ENCODE data around the gene MAP2K1. TPM values are rescaled to one million over a fixed set of nuclear protein-coding genes. Genes with fewer than 3 reads are reported as not detected.
A peak's percentile ranks its signal among the peaks of the same experiment; 100 is the strongest.

The MAP2K1 gene
- total RNA-seq, 6 experiments from 2014 or later = 25.7 to 68.8 (median 53.9) TPM

DNA sequence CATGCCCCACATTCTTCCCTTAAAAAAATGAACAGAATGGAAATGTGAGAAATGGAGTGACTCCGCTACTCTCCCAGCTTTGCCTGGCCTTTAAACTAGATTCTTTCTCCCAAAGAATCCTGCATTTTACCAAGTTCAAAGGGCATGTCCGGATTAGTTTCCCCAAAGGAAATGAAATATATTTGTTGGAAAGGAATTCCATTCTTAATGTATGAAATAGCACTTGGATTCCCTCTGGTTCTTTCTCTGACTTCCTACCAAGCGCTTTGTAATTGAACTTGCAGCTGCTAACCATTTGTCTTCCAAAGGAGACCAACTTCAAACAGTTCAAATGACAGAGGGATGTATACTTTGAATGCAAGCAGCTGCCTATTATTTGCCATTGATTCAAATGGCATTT, 18.9 kb downstream of the MAP2K1 start:
- intact Hi-C loops (cut with DNase I) = no loop called here
- peaks cover 0 to 38% (median 16%) of the 10 kb centered on the region in 4 donors for H3K4me1 ChIP-seq
- no peaks in the 10 kb centered on the region for H3K36me3 ChIP-seq
- no peaks in the 10 kb centered on the region for H3K9me3 ChIP-seq
- no peak overlapping the region for H3K4me3 ChIP-seq
- no peak for TF ChIP-seq CTCF (IDR thresholded peaks at IDR 0.05)
- TF ChIP-seq POLR2A (IDR thresholded peaks at IDR 0.05) = no peak
- no peaks in the 10 kb centered on the region for H3K27me3 ChIP-seq
- H3K27ac ChIP-seq = peak overlapping the region in 1 of 3 donors; percentile 29
- DNase-seq (no peak), ATAC-seq (no peak)
- WGBS (ENCODE audit: insufficient coverage, low coverage, low lambda C conversion rate, missing lambda C conversion rate) = 71% methylated on average over 3 of the region's 3 CpGs

- H3K9me3 ChIP-seq = no peaks in the 10 kb centered on the region
- no peak overlapping the region for H3K27ac ChIP-seq
- H3K4me1 ChIP-seq = peaks cover 0 to 43% (median 13%) of the 10 kb centered on the region in 4 donors
- H3K27me3 ChIP-seq = no peaks in the 10 kb centered on the region
- no peak for TF ChIP-seq CTCF (IDR thresholded peaks at IDR 0.05)
- TF ChIP-seq POLR2A (IDR thresholded peaks at IDR 0.05) = no peak
- H3K36me3 ChIP-seq = no peaks in the 10 kb centered on the region
- intact Hi-C loops (cut with DNase I) = no loop called here
- 100% methylated on average over 3 of the region's 4 CpGs for WGBS (ENCODE audit: insufficient coverage, low coverage, low lambda C conversion rate, missing lambda C conversion rate)
- H3K4me3 ChIP-seq = no peak overlapping the region
- DNase-seq (no peak), ATAC-seq (no peak)
Observed at GRCh38 chr15:66408254-66408653, 21.5 kb downstream of the MAP2K1 start.

DNA sequence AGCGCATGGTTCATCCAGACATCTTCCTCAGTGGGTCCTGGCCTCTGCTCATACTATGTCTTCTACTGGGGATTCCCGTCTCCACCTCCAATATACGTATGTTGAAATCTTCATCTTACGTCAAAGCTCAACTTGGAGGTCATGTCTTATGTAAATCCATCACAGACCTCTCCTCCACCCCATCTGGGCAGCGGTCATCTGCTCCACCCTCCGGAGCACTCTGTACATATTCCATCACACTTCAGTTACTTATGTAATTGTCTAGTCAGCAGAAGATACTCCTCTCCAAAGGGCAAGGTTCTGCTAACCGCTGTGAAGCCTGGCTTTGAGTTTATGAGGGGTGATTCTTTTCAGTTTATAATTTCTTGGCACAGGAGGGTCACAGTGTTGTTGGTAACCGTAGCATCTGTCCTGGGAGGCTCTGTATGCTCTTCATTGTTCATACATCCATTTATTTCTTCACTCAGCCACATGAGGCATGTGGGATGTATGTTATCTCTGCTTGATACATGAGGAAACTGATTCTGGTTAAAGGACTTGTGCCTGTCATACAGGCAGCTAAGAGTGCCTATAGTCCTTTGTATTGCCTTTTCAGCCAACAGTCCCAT, 22.1 kb downstream of the MAP2K1 start:
- H3K36me3 ChIP-seq = no peaks in the 10 kb centered on the region
- ATAC-seq = peak in 2 of 4 donors; percentile 8 to 30

GRCh38 chr15:66409565-66410108, 22.9 kb downstream of the MAP2K1 start:
- H3K27me3 ChIP-seq = no peaks in the 10 kb centered on the region
- TF ChIP-seq CTCF (IDR thresholded peaks at IDR 0.05) (no peak), POLR2A (IDR thresholded peaks at IDR 0.05) (no peak)
- DNase-seq = no peak
- H3K9me3 ChIP-seq = no peaks in the 10 kb centered on the region
- H3K4me1 ChIP-seq = peaks cover 0 to 29% (median 6%) of the 10 kb centered on the region in 4 donors
- intact Hi-C loops (cut with DNase I) = no loop called here
- ATAC-seq = no peak
- 85% methylated on average over 2 of the region's 3 CpGs for WGBS (ENCODE audit: insufficient coverage, low coverage, low lambda C conversion rate, missing lambda C conversion rate)
- H3K27ac ChIP-seq = no peak overlapping the region
- H3K36me3 ChIP-seq = no peaks in the 10 kb centered on the region
- no peak overlapping the region for H3K4me3 ChIP-seq

More for the DNA sequence above, 22.1 kb downstream of the MAP2K1 start:
- intact Hi-C loops (cut with DNase I) = no loop called here
- Histone ChIP-seq H3K27me3 (no peaks in the 10 kb centered on the region), H3K27ac (no peak overlapping the region), H3K4me1 (peaks cover 0 to 38% (median 10%) of the 10 kb centered on the region in 4 donors), H3K9me3 (no peaks in the 10 kb centered on the region), H3K4me3 (no peak overlapping the region)
- no peak for DNase-seq
- WGBS (ENCODE audit: insufficient coverage, low coverage, low lambda C conversion rate, missing lambda C conversion rate) = 67% methylated on average over 3 of the region's 8 CpGs
- TF ChIP-seq POLR2A (IDR thresholded peaks at IDR 0.05) (no peak), CTCF (IDR thresholded peaks at IDR 0.05) (no peak)
